NB4 (cell line): ENCODE results near the gene POPDC2.

ENCODE experiments used
- CTCF ChIP-seq: IDR thresholded peaks from one replicate; pipeline ENCODE4 v1.5.1; 2012; ENCODE audit warnings: low read depth, low read length
- MYC ChIP-seq: IDR thresholded peaks from 2 replicates; pipeline ENCODE4 v1.6.1; 2011; ENCODE audit warnings: low read depth, low read length
- POLR2A ChIP-seq: IDR thresholded peaks from 2 replicates; pipeline ENCODE4 v1.6.1; 2011; ENCODE audit warnings: mild to moderate bottlenecking; ENCODE audit not compliant: insufficient read length; ENCODE audit errors: extremely low read depth

GRCh38 chr3:119611664-119612063 lies 48.7 kb downstream of the POPDC2 start:
- TF ChIP-seq POLR2A = no peak
- no peak for TF ChIP-seq CTCF
- TF ChIP-seq MYC = no peak
